GM12873 (cell line): ENCODE data around the gene TELO2.

Experiments used
- TF ChIP-seq, protein P1 (sequence below): IDR thresholded peaks from 2 replicates; pipeline ENCODE4 v1.5.1; 2012; ENCODE audit warnings: low read depth, mild to moderate bottlenecking, moderate library complexity, low read length, control low read depth; ENCODE audit not compliant: insufficient read depth; ENCODE audit errors: missing control alignments

TELO2 gene

DNA sequence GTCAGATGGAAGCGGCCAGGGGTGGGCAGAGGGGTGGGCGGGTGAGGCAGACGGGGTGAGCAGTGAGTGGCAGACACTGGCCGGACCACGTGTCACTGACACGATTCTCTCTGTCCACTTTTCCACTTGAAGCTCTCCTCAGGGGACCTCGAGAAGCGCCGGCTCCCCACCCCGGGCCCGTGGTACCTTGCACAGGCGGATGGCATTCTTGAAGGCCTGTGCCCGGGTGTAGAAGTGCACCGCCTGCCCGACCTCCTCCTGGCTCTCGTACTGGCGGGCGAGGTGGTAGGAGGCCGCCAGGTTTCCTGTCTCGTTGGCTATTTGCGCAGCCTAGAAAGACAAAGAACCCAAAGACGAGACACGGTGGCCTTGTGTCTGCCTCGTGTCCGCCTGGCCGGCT, 31.2 kb downstream of the TELO2 start:
- TF ChIP-seq, protein P1, sequence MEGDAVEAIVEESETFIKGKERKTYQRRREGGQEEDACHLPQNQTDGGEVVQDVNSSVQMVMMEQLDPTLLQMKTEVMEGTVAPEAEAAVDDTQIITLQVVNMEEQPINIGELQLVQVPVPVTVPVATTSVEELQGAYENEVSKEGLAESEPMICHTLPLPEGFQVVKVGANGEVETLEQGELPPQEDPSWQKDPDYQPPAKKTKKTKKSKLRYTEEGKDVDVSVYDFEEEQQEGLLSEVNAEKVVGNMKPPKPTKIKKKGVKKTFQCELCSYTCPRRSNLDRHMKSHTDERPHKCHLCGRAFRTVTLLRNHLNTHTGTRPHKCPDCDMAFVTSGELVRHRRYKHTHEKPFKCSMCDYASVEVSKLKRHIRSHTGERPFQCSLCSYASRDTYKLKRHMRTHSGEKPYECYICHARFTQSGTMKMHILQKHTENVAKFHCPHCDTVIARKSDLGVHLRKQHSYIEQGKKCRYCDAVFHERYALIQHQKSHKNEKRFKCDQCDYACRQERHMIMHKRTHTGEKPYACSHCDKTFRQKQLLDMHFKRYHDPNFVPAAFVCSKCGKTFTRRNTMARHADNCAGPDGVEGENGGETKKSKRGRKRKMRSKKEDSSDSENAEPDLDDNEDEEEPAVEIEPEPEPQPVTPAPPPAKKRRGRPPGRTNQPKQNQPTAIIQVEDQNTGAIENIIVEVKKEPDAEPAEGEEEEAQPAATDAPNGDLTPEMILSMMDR, result no peak

DNA sequence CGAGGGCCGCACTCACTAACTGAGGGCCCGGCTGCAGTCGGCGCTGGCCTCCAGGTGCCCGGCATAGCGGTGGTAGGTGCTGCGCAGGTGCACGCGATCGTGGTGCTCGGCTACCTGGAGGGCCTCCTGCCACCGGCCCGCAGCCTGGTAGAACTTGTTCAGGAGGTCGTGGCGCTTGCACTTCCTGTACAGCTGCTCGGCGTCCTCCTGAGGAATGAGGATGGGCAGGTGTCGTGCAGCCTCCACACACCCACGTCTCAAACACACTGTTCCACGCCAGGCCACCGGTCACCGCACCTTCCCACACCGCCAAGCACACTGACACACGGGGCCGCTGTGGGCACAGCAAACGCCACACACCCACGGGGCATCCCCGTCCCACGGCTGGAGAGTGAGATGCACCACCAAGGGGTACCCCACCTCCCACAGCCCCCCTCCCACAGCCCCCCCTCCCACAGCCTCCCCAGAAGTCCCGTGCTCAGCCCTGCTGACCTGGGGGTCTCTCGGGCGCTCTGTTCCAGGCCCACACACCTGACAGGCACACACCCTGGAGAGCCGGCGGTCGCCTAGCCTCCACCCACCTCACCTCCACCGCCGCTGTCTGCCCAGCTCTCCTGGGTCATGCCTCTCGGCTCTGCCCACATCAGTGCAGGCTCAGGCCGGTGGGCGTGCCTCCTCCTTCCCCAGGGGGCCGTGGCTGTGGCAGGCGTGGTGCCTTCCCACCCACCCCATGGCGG, 32.9 kb downstream of the TELO2 start:
- TF ChIP-seq, protein P1, result no peak

DNA sequence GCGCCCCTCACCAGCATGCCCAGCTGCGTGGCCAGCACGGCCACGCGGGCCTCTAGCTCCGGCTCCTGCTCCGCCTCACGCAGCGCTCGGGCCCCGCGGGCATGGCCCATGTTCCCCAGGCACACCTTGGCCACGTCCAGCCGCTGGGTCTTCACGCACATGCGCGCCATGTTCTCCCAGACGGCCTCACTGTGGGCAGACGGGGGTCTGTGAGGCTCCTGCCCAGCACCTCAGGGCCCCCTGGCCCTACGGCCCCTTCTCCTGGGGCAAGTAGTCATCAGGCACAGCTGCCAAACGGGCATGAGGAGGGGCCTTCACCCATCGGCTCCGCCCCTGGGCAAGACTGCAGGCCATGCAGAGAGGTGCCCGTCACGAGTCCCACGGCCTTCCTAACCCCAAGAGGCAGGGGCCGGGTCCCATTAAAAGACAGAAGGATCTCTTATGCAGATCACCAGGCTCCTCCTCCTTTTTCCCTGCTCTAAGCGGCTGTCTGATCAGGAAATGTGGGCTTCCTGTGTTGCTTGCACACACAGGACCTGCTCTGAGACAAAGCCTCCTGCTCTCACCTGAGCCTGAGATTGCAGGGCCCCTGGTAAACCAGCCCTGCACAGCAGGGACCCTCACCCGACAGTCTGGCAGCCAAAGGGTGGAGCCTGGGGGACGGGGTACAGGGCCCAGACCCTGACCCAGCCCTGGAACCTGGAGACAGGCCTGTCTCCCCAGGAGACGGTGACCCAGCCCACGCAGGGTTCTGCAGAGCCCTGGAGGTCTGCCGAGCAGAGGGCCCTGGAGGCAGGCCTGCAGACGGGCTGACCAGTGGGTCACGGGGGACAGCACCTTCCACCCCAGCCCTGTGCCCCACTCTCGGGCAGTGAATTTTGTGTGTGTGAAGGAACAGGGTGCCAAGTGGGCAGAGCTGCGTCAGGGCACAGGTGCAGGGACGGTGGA, 33.7 kb downstream of the TELO2 start:
- TF ChIP-seq, protein P1, result no peak

DNA sequence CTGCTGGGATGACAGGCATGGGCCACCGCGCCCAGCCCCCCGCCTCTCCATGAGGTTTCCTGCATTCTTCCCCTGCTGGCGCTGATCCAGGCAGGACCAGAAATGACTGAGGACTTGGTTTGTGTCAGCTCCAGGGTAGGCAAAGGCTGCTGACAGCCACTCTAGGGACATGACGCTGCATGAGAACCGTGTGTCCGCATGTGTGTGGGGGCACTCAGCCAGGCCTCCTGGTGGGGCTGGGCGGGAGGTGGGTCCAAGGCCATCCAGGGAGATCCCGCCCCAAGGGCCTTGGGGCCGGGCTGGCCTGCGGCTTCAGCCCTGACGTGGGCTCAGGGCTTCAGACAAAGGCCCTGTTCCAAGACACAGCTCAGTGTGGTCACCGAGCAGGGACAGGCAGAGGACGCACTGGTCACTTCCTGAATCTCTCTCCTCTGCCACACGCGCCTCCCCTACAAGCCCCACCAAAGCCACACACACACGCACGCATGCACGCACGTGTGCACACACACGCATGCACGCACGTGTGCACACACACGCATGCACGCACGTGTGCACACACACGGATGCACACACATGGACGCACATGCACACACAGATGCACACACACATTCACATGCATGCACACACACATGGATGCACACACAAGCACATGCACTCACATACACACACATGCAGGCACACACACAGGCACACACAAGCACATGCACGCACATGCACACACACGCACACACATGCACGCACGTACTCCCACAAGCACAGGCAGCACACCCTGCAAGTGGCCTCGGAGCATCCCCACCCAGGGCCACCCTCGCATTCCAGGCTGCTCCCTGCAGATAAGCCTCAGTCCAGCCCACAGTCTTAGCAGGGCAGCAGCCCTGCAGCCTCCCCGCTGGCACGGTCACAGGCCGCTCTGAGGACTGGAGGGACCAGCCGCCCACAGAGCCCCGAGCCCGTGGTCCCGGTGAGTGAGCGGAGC, 35.0 kb downstream of the TELO2 start:
- TF ChIP-seq, protein P1, result no peak

DNA sequence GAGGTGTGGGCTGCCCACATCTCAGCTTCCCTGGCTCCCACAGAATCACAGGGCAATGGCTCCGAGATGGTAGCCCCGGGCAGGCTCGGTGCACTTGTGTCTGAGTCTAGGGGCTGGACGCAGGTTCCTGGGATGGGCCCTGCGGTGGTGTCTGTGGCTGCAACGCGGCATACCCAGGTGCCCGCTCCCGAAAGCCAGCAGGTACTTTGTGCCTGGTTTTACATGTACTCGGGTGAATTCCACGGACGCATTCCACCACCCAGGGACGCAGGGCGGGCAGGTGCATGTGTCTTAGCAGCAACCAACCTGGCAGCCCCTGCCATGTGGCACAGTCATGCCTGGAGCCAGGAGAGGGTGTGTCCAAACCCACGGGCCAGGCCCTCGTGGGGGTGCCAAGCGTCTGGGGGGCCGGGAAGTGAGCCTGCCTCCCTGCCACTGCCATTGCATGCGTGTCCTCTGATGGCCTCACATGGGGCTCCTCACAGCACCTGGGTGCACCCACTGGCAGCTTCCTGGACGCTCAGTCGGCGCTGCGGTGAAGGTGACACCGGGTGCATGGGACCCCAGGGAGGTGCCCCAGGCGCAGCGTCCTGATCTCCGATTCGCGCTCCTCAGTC, 35.9 kb downstream of the TELO2 start:
- TF ChIP-seq, protein P1, result no peak

DNA sequence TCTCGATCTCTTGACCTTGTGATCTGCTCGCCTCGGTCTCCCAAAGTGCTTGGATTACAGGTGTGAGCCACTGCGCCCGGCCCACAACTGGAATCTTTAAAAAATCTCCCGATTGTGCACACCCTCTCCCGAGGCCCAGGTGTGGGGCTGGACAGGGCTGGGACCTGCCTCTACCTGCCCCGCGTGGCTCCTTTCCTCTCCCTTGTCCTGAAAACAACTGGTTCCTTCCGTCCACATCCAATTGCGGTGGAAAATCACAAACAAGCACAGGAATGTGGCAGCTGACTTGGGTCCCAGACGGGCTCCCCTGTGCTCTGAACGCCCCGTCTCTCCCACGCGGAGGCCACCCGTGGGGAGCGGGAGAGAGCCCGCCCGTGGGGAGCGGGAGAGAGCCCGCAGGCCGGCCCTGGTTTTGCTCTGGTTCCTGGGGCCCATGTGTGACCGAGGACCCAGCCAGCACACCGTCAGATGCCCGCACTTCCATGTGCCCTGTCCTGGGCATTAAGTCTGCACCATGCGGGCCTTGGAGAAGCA, 37.3 kb downstream of the TELO2 start:
- TF ChIP-seq, protein P1, result no peak
